Skin epidermis (tissue), 12 donors: ENCODE measurements around the gene TMEM121B.

Experiments
- H3K27ac ChIP-seq, 21 experiments: fragments of 200-600 bp; sonication (generic) in 11 of 21; one replicate each; pipeline ENCODE4 v1.5.0; 2020; ENCODE audit warnings: mild to moderate bottlenecking in 3 of 21, inconsistent platforms in 2 of 21, moderate library complexity in 2 of 21
- H3K4me3 ChIP-seq, 7 experiments: fragments of 200-600 bp; sonication (generic) in 2 of 7; one replicate each; pipeline ENCODE4 v1.5.0; 2020; ENCODE audit warnings: inconsistent platforms in 2 of 7, mild to moderate bottlenecking in 2 of 7, moderate library complexity in 1 of 7

Gene TMEM121B

DNA sequence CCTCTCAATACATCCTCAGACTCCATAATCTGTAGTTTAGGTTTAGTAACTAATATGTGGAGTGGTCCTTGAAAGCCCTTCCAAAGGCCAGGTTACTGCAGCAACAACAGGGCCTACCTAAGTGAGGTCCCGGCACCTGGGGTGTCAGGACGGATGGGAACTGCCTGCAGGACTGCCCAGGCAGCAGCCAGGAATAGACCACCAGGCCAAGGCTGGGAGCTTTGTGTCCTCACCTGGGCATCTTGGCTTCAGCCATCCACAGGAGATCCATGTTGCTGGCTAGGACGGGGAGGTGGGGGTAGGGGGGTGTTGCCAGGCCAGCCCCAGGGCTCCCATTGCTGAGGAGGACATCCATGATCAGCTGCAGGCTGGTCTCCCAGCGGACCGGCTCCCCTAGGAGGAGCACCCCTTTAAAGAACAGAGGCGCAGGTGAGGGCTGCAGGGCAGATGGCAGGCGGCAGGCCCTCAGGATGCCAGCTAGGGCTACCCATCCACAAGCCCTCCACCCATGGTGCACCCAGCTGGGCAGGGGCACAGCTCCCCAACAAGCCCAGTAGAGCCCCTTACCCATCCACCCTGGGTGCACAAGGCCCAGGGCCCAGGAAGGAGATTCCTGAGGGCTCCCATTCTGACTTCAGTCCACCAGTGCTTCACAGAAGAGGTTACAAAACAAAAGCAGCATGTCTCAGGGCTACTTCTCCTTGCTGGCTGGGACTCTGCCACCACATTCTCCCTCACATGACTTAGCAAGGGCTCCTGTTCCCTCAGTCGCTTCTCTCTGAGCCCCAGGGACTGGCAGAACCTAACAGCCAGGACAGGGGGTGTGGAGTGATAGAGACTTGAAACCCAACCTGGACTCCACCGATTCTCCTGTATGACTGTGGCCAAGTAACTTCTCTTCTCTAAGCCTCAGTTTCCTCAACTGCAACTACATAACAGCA is 19.9 kb upstream of the TMEM121B start:
- Histone ChIP-seq H3K4me3 (no peak overlapping the region), H3K27ac (no peak overlapping the region)

DNA sequence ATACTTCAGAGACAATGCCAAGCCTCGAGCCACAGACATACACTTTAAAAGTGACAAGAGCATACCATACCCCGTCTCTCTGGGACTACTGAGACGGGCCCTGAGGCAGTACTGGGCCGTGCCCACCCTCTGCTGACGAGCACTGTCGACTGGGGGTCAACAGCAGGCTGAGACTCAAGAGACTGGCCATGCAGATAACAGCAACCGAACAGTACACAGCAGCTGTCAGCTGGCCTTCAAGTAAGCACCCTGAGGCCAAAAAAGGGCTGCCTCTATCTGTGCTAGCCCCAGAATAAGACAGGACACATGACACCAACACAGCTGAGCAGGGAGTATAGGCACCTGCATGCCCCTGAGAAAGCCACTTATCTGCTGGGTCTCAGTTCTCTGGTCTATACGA is 18.9 kb upstream of the TMEM121B start:
- Histone ChIP-seq H3K4me3 (no peak overlapping the region), H3K27ac (no peak overlapping the region)

DNA sequence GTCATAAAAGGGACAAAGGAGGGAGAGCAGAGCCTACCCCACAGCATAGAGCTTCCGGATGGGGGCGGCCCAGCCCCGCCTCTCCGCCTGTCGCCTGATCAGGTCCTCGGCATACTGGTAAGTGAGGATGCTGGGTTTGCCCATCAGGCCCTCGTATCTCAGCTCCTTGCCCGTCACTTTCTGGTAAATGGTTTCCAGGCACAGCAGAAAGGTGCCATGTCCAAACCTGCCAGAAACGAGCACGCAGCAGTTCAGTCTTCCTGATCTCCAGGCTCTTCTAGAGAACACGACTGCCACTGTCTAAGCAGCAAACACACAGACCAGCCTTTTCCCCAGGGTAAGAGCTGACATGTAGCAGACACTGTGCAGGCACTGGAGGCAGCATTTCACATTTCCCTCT is 17.4 kb upstream of the TMEM121B start:
- Histone ChIP-seq H3K27ac (no peak overlapping the region), H3K4me3 (no peak overlapping the region)

DNA sequence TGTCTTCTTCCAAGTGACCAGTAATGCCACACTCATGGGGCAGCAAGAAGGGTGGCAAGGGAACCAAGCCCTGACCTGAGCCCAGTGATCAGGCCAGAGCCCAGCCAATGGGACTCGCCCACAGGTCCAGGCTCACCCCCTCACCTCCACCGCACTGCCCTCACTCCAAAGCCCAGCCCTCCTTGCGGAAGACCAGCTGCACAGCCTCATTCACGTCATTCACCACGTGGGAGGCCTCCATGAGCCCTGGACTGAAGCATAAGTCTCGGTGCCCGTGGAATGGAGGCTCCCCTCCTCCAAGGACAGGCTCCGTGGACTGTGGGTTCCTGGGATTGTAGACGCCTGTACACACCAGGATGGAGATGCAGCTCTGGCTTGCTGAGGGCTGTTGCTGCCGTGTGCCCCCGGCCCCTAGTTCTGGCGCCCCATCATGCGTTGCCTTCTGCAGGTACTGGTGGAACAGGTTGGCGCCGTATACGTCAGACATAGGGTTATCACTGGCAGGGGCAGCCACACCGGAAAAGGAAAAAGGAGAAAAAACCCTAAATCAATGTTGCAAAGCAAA is 16.8 kb upstream of the TMEM121B start:
- Histone ChIP-seq H3K4me3 (no peak overlapping the region), H3K27ac (no peak overlapping the region)

DNA sequence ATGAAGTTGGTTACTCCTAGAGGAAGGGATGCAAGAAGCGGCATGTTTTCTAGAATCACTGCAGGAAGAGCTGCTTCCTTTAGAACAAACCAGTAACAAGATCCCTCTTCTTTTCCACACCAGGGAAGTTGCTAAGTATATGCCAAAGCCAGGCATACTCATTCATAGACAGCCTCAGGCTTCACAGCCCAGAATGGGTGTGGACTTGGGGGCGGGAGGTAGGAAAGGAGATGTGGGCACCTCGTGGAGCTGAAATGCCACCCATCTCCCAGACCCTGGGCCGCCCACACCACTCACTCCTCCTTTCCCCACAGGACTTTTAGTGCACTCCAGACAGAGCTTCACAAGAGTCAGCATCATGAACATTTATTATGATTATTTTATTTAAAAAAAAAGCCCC is 16.0 kb upstream of the TMEM121B start:
- Histone ChIP-seq H3K4me3 (no peak overlapping the region), H3K27ac (no peak overlapping the region)

DNA sequence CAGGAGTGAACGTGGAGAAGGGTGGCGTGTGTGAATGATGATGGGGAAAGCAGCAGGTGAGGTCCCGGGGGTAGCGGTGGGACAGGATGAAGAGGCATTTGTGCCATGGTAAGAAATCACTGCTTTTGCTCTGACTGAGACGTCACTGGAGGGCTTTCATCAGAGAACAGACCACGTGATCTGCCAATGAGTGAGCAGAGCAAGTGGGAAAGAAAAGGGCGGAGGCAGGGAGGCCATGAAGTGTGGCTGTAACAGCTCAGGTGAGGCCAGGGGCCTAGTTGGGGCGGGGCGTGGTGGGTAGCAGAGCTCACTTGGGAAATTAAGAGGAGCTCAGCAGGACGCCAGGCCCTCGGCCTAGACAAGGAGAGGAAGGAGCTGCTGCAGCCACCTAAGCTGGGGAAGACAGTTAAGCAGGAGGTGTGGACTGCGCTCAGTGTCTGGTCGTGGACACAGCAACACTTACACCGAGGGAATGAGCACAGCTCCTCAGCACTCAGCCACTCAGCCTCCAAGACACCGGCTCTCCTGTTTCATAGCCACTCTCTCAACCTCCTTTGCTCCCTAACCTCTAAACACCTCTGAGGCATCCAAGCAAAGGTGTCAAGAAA is 14.1 kb upstream of the TMEM121B start:
- H3K27ac ChIP-seq, result no peak overlapping the region
- H3K4me3 ChIP-seq, result no peak overlapping the region

DNA sequence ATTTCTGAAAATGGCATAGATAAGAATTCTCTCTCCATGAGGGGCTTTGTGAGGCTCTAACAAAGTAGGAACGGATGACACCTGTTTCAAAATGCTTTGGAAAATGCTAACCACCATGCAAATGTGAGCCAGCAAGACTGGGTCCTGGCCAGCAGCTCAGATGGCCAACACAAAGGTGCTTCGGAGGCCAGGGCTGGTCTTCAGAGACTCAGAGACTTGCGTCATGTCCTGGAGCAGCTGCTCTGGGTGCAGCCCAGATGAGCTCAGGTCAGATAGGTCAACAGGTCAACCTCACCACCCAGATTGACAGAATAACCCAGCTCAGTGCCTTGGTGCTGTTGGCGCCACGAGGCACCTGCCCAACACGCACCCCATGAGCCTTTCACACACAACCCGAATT is 12.0 kb upstream of the TMEM121B start:
- no peak overlapping the region for H3K4me3 ChIP-seq
- no peak overlapping the region for H3K27ac ChIP-seq

DNA sequence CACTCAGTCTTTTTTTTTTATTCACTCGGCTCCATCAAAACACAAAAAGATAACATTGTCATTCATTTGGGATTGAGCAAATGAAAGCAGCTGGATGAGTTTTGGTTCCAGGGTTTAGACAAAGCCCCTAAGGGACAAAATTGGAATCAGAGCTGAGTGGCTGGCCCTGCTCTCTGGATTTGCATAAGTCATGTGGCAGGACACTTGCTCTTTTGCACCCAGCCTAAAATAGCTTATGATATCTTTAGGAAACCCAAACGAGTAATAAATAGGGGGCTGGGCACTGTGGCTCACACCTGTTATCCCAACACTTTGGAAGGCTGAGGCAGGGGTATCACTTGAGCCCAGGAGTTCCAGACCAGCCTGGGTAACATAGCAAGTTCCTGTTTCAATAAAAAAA is 11.0 kb upstream of the TMEM121B start:
- no peak overlapping the region for H3K27ac ChIP-seq
- no peak overlapping the region for H3K4me3 ChIP-seq

DNA sequence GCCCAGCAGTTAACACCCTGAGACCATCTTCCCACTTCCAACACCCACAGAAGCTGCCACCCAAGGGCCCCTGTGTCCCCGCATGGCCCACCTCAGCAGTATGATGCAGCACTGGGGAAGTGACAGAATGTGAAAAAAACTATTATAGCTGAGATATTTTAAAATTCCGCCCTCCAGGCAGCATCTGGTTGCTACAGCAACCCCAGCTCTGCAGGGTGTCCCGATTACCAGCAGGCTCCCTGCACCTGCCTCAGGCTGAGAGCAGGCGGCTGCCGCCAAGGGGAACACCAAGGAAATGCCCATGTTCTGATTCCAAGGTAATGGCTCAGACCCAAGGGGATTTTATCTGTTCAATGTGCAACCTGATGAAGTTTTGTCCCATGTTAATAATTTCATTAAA is 10.5 kb upstream of the TMEM121B start:
- Histone ChIP-seq H3K27ac (no peak overlapping the region), H3K4me3 (no peak overlapping the region)

DNA sequence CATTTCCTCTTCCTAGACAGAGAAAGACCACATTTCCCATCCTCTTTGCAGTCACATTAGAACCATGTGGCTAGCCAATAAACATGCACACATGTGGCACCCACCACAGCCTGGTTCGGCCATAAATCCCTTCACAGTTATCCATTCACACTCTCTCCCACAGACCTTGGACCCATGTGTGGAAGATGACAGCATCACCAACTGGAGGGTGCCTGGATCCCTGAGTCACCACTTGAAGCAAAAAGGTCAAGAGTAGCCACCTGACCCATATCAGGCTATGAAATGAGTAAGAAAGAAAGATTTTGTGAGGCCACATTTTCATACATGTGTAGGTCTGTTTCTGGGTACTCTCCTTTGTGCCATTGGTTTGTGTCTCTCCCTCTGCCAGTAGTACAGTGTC is 9.0 kb upstream of the TMEM121B start:
- Histone ChIP-seq H3K4me3 (no peak overlapping the region), H3K27ac (no peak overlapping the region)

DNA sequence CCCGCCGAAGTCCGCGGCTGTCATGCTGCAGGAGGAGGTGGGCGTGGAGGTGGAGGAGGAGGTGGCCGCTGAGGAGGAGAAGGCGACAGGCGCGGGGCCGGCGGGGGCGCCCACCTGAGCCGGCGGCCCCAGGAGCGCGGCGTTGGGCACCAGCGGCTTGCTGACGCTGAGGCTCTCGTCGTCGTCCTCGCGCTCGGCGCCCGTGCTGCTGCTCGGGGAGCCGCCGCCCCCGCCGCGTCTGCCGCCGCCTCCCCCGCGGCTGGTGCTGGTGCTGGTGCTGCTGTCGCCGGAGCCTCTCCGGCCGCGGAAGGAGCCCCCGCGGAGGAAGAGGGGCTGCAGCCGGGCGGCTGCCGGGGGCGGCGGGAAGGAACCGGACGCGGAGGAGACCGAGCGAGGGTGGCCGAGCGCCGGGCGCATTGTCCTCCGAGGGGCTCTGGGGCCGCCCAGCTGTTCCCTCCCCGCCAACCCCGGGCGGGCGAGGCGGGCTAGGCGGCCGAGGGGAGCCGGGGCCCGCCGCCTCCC is 388 bp downstream of the TMEM121B start:
- H3K27ac ChIP-seq, result peak overlapping the region in 1 of 21 experiments; percentile 30
- H3K4me3 ChIP-seq, result peak overlapping the region; percentile 33 to 63 (median 45)

DNA sequence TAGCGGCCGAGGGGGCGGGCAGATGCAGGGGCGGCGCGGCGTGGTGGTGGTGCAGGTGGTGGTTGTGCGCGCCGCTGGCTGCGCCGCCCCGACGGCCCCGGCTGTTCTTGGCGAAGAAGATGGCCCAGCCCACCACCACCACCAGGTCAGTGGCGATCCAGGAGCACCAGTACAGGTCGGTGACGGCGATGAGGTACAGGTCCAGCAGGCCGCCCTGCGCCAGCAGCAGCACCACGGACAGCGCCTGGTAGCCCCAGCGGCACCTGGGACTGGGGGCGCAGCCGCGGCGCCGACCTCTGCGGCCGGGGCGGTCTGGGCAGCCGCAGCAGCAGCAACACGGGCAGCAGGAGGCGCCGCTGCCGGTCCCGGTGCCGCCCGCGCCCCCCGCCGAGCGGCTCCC is 879 bp downstream of the TMEM121B start:
- H3K4me3 ChIP-seq, result peak overlapping the region in 5 of 7 experiments; percentile 33 to 63 (median 57)
- H3K27ac ChIP-seq, result no peak overlapping the region

DNA sequence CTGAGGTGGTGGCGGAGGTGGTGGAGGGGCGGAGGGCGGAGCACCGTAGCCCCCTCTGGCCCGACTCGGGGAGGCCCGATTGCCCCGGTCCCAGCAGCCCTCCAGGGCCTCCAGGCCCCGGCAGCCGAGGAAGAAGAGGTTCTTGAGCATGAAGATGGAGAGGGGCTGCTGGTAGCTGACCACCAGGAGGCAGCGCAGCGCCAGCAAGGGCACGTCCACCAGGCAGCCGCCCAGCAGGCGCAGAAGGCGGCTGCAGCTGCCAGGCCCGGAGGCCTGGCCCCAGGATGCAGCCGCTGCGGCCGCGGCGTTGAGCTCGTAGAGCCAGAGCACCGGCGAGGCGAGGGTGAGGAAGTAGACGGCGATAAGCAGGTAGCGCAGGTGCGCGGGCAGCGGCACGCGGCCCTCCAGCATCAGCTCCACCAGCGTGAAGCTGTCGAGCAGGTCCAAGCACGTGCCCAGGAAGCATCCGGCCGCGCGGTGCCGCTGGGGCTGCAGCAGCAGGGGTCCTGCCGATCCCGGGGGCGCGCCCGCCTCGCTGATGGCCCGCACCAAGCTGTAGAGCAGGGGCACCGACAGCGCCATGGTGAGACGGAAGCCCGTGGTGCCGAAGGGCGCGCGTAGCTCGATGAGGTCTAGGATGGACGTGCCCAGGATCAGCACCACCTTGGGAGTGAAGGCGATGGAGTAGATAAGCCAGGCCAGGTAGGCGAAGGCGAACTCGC is 1.5 kb downstream of the TMEM121B start:
- Histone ChIP-seq H3K27ac (no peak overlapping the region), H3K4me3 (no peak overlapping the region)

DNA sequence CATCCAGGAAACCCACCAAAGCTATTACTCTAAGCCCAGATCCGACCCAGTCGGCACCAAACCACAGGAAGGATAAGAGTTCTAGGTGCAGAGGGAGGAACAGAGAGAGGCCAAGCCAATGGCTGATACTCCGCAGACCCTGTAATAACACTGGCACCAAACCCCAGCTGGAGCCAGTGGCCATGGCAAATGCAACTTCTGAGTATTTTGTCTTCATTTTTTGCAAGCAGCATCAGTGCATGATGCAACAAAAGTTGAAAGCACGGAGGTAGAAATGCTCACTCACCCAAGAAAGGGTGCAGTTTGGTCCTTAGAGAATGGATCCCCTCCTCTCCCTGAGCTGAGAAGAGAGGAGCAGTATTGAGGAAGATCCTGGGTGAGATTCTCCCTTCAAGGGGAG is 2.8 kb downstream of the TMEM121B start:
- Histone ChIP-seq H3K27ac (peak overlapping the region in 2 of 21 experiments; percentile 31 to 36), H3K4me3 (no peak overlapping the region)

DNA sequence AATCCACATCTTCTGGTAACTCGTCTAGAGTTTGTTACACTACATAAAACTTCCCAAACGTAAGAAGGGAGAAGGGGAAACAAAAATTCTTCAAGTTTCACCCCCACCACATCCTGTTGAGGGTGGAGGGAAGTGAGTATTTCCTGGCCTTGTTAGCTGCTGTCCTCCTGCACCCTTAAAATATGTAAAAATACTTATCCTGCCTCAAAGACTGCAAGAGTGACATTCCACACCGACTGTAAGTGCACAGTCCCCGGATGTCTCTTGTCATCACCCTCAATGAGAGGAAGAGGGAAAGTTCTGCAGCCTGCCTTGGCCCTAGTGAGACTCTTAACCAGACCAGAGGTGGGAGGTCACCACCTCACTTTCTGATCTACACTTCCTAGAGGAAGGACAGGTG is 3.3 kb downstream of the TMEM121B start:
- no peak overlapping the region for H3K4me3 ChIP-seq
- H3K27ac ChIP-seq, result peak overlapping the region in 2 of 21 experiments; percentile 31 to 36

DNA sequence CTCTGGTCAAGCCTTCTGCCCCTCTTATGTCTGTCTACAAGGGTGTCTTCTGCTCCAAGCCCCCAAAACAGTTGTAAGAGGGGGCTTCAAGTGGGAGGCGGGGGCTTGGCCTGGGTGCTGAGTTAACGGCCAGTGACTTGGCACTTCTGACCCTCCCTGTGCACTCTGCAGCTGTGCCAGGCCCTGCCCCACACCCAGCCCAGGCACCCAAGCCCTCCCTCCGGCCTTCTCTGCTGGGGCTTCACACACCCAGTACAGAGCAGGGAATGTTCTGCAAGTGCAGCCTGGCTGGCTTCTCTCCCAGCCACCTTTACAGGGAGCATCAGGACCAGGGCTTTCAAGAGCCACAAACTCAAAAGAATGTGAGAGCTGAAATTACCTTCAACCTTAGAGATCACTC is 3.8 kb downstream of the TMEM121B start:
- Histone ChIP-seq H3K4me3 (no peak overlapping the region), H3K27ac (peak overlapping the region in 4 of 21 experiments; percentile 25 to 50 (median 34))

DNA sequence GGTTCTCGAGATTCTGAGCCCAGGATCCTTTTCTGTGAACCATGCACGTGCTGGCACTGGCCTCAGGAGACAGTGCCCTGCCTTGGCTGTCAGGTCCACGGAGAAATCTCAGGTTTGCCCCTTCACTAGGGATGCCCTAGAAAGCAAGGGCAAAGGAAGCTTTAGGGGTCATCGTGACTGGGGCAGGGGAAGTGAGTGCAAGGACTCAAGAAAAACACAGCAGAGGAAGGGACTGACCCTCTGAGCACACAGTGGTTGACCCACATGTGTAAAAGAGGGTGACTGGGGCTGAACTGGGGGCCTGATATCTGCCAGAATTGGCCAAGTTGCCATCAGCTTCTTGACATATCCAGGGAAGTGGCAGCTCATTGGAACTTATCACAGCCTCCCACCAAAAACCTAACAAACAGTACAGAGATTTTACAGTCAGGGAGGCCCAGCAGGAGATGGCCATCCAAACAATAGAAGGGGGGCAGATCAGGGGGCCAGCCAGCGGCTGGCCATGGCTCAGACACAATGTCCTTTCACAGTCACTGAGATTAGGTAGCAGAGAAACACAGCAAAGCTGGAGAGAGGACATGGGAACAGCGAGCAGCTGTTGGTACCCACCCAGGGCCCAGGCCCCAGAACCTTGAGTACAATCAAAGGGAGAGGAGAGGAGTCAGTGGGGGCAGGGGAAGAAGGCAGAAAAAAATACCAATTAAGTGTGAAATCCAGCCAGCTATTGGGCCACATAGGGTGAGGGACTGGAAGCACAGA is 4.4 kb downstream of the TMEM121B start:
- H3K27ac ChIP-seq, result peak overlapping the region in 3 of 21 experiments; percentile 25 to 48 (median 31)
- H3K4me3 ChIP-seq, result no peak overlapping the region

DNA sequence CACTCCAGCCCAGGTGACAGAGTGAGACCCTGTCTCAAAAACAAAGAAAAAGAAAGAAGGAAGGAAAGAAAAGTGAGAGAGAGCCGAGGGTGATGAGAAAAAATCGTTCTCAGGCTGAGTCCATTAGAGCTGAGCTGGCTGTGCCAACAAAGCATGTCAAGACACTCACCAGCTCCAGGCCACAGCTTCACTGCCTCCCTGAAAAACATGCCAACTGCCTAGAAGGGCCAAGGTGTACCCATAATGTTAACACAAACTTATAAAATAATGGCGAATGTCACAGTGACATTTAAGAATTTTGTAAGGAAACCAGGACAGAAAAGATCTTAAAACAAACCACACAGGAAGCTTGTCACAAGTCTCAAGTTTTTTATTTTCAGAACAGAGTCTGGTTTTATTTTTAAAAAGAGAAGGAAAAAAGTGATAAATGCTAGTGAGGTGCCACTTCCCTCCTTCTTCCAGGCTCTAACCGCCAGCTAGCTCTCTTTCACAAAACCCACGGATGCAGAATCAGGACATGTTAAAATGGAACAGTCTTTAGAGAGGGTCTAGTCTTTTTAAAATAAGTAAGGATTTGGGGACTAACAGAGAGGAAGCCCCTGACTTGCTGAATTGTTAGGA is 5.1 kb downstream of the TMEM121B start:
- peak overlapping the region in 3 of 21 experiments; percentile 25 to 48 (median 31) for H3K27ac ChIP-seq
- H3K4me3 ChIP-seq, result no peak overlapping the region

DNA sequence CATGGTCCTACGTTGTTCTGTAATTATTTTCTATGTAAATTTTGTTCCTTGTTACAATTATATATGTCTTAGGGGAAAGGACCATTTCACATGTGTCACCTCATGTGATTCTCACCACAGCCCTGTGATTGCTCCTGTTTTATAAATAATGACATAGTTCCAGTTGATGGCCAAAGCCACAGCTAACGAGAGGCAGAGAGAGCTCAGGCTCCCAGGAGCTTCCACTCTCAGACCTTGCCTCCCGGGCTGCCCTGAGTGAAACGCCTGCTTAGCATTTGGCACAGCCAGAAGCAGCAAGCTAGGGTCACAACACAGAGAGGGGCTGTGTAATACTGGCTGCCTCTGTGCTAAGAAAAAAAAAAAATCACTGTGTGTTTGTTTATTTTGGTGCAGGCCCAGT is 5.9 kb downstream of the TMEM121B start:
- Histone ChIP-seq H3K4me3 (no peak overlapping the region), H3K27ac (no peak overlapping the region)
